ENCODE results near the gene PIK3C2G. TPM values are rescaled to one million over a fixed set of nuclear protein-coding genes. Genes with fewer than 3 reads are reported as not detected.

PIK3C2G gene
- total RNA-seq, 1 experiment from 2014 or later = not detected

GRCh38 chr12:18483698-18484325 is 222.5 kb downstream of the PIK3C2G start:
- H2BK120ac ChIP-seq (ENCODE audit: low read depth, low read length, poor library complexity, severe bottlenecking) = no peak overlapping the region
- H3K4me2 ChIP-seq (ENCODE audit: insufficient read depth, insufficient read length, low read length) = no peak overlapping the region
- no peak overlapping the region for H4K91ac ChIP-seq (ENCODE audit: insufficient read length, low read depth, low read length)
- no peak overlapping the region for H4K5ac ChIP-seq (ENCODE audit: insufficient read length, low read depth, low read length)
- no peak overlapping the region for H2AK5ac ChIP-seq (ENCODE audit: insufficient read length, low read length)
- no peak overlapping the region for H2BK15ac ChIP-seq (ENCODE audit: low read depth, low read length)
- H3K4me1 Mint-ChIP-seq = peaks cover 18 to 42% of the 10 kb centered on the region in 2 experiments
- H3T11ph ChIP-seq (ENCODE audit: low read length) = no peak overlapping the region
- H3K23me2 ChIP-seq (ENCODE audit: insufficient read length, low read depth, low read length, poor library complexity, severe bottlenecking) = no peaks in the 10 kb centered on the region
- H3K9ac ChIP-seq (ENCODE audit: extremely low read depth, insufficient read length, low read length) = no peak overlapping the region
- H3K36me3 Mint-ChIP-seq (ENCODE audit: insufficient read depth in 1 of 3, low read depth in 3 of 3) = no peaks in the 10 kb centered on the region
- no peaks in the 10 kb centered on the region for H4K20me1 ChIP-seq (ENCODE audit: control insufficient read depth, insufficient read depth, insufficient read length)
- DNase-seq = no peak
- no peaks in the 10 kb centered on the region for H3K9me3 ChIP-seq (ENCODE audit: control insufficient read depth, low read depth, low read length)
- no peak overlapping the region for H3K4me3 Mint-ChIP-seq
- H3K27ac Mint-ChIP-seq = peak overlapping the region in 2 of 3 experiments; percentile 38 to 77; a peak in 5 of 7 replicates
- no peak overlapping the region for H3K23ac ChIP-seq (ENCODE audit: insufficient read length, low read depth, low read length)
- H2AFZ ChIP-seq (ENCODE audit: low read length) = no peak overlapping the region
- no peaks in the 10 kb centered on the region for H3K79me2 ChIP-seq (ENCODE audit: insufficient read depth, low read length)
- H2BK12ac ChIP-seq (ENCODE audit: insufficient read length, low read depth, low read length) = no peak overlapping the region
- no peak overlapping the region for H3K56ac ChIP-seq (ENCODE audit: insufficient read length, low read depth, low read length)
- H3K27me3 ChIP-seq (ENCODE audit: insufficient read depth, low read length) = no peaks in the 10 kb centered on the region
- H2BK20ac ChIP-seq (ENCODE audit: low read depth, low read length, poor library complexity, severe bottlenecking) = no peak overlapping the region
- peaks cover 4% of the 10 kb centered on the region for H3K27me3 Mint-ChIP-seq (ENCODE audit: low read depth)
- no peak overlapping the region for H2BK5ac ChIP-seq (ENCODE audit: insufficient read length, low read length)
- no peak for TF ChIP-seq CTCF (conservative IDR thresholded peaks at IDR 0.05)
- no CpG with 5 or more reads among the region's 3 CpGs for WGBS (ENCODE audit: extremely low coverage, insufficient read length, low lambda C conversion rate)
- H3K14ac ChIP-seq (ENCODE audit: insufficient read depth, low read length) = no peak overlapping the region
- no peak overlapping the region for H4K8ac ChIP-seq (replicated peaks; ENCODE audit: insufficient read length, low read depth, low read length)
- no peaks in the 10 kb centered on the region for H3K79me1 ChIP-seq (ENCODE audit: insufficient read depth, low read depth, low read length, poor library complexity, severe bottlenecking)
- H3K27ac ChIP-seq (ENCODE audit: insufficient read length, low read depth, low read length) = no peak overlapping the region
- peaks cover 2% of the 10 kb centered on the region; the same call in 1 of the 2 replicates for H3K4me1 ChIP-seq (ENCODE audit: insufficient read depth, low read length)
- H3K18ac ChIP-seq (ENCODE audit: insufficient read length, low read depth, low read length) = no peak overlapping the region
- no peaks in the 10 kb centered on the region for H3K9me3 Mint-ChIP-seq
- no peak overlapping the region for H3K4ac ChIP-seq (ENCODE audit: low read depth, low read length)
